Occipital lobe (tissue), 2 donors: ENCODE data around the gene STAP2. TPM values are rescaled to one million over a fixed set of nuclear protein-coding genes. Genes with fewer than 3 reads are reported as not detected.

Experiments used
- DNase-seq: peaks from one replicate; lab custom pipeline; 2025; lab: John Stamatoyannopoulos, UW
- total RNA-seq: library from RNA; depleted of rRNA; stranded (reverse); fragments of >200 nt; gene quantifications from one replicate; pipeline ENCODE4 v1.2.3, GENCODE V29; 2014

Gene STAP2
- total RNA-seq, 1 donor from 2014 or later: 2.8 TPM

DNA sequence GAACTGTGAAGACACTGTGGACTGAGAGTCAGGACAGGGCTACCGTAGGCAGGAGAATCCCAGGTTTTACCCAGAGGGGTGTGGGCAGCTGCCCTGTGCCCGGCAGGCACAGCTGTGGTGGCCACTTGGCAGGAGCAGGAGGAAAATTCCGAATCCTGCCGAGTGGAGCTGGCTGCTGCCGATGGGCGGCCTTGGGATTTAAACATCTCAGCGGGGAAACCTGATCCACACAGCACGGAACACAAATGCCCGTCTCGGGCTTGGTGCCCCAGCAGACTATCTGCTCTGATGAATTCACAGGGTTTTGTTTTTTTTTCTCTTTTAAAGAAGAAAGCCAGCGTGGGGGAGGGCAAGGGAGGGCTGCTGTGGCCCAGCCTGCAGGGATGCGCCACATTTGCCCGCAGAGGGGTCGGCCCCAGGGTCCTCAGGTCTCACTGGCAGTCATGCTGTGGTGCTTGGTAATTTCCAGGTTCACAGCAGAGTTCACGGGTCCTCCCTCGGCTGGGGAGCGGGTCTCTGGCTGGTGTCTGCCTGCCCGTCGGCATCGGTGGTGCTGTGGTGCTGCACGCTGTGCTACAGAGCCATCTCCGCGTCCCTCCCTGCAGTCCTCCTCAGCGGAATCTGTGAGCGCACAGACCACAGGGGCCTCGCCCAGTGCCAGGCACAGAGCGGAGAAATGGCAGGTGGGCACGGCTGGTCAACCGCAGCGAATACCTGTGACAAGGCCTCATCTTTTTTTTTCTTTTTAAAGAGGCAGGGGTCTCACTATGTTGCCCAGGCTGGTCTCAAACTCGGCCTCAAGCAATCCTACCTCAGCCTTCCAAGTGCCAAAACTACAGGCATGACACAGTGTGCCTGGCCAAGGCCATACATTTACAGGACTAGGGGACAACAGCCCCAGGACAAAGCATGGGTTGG, 32.9 kb upstream of the STAP2 start:
- DNase-seq: peak; percentile 34

DNA sequence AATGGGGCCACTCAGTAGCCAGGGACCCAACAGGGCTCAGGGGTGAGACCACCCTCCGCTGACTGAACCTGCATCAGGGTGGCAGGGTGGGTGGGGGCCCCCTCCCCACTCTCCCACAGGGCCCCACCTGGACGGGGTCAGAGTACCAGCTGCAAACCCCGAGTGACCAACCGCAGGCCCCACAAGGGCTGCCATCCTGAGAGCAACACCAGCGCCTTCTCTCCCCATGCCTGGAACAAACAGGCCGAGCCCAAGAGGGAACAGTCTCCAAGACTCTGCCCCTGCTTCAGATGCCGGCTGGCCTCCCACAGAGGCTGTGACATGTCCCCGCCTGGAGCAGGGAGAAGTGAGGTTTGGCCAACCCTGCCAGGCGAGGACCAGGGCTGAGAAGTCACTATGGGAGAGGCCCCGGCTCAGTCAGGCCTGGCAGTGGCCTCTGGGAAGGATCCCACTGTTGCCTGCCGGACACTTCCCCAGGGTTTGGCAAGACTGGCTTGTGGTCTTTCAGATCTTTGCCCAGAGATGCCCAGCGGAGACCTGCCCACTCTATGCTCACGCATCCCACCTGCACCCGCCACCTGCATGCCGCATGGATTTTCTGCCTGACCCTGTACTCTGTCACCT, 31.9 kb upstream of the STAP2 start:
- no peak for DNase-seq

DNA sequence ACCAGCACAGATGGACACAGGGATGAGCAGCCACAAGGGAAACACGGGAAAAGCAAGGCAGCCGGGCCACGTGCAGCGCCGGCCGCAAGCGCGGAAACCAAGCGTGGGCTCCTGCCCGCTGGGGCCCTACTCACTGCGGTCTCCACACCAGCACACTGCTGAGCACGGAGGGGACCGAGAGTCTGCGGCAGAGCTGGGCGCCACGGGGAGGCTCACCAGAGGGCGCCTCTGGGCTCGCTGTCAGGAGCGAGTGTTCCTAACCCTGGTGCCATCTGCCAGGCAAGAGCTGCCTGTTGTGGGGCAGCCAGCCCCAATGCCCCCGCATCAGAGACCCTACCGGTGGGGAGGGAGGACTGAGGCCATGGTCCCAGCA, 31.2 kb upstream of the STAP2 start:
- DNase-seq: peak; percentile 36

DNA sequence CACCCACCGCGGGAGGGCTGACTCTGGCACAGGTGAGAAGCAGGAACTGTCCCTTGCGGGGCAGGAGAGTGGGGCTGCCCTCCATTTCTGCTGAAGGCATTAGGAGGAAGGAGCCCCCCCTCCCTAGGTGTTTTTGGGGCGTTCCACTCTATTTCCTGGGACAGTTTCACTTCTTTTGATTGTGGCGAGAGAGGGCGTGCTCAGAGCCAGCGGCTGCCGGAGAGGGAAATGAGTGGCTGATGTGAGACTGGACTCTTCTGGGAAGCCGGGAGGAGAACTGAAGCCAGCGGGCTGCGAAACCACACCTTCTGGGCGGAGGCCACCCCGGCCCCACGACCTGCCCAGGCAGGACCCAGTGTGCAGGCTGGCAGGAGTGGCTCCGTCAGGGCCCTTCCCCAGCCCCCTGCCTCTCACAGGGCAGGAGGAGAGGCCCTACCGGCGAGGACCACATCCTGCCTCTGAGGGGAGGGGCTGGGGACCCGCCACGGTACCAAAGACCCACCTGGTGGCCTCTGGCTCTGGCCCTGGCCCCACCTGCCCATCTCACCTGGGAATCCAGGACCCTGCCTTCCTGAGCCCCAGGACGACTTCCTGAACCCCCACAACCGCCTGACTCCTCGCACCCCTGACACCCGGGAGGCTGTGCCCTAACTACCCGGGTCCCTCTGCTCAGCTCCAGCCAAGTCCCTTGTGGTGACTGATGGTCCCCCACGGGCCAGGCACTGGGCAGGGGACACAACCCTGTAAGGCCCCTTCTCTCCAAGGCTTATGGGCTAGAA, 30.7 kb upstream of the STAP2 start:
- DNase-seq: no peak

DNA sequence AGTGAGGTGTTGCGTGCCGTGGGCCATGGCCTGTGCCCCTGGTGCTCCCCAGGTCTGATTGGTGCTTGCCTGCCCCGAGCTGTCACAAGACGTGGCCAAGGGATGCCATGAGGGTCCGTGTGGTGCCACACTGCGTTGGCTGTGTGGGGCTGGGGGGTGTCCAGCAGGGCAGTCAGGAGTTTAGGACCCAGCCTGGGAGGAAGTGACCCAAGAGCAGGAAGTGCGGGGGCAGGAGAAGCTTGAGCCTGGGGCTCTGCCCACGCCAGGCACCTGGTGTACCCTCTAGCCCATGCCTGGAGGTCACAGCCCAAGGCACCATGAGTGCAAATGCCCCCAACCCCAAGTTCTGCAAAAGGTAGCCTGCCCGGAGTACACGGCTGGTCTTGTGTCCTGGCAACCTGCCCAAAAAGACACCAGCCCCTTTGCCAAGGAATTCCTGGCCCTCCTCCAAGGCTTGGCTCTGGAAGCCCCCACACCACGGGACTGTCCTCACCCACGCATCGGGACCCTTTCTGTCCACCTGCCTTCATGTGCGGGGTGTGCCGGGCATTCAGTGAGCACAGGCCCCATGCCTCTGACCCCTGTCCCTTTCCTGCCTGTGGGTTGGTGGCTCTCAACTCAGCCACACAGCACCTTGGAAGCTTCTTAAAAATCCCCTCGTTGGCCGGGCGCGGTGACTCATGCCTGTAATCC, 29.6 kb upstream of the STAP2 start:
- no peak for DNase-seq

- DNase-seq: no peak
These were observed 29.1 kb upstream of the STAP2 start for GRCh38 chr19:4367781-4368127.

GRCh38 chr19:4367336-4367723, 28.7 kb upstream of the STAP2 start:
- DNase-seq: no peak

DNA sequence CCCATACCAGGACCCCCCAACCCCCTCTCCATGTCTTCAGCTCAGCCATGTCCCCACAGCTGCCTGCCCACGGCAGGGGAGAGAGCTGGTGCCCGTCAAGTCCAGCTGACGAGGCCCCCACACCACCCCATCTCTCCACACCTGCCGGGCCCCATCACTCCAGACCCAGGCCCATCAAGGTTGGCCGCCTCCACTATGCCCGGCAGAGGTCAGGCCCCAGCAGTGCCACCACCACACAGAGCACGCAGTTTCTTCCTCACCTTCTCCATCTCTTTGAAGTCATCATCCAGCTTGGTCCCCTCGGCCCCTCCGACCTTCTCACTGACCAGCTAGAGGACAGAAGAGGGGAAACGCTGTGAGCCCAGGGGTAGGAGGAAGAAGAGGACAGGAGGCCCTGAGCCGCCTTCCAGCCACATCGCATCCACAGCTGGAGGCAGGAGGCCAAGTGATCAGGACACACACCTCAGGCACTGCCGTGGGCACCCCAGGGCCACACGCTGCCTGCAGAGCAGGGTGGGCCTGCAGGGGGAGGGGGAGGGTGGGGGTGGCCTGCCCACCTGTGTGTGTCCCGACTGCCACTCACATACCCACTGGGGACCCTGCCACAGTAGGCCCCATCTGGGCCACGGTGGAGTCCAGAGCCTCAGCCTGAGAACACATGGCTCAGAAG, 28.2 kb upstream of the STAP2 start:
- DNase-seq: no peak

- no peak for DNase-seq
These were observed 27.4 kb upstream of the STAP2 start for GRCh38 chr19:4365791-4366665.

DNA sequence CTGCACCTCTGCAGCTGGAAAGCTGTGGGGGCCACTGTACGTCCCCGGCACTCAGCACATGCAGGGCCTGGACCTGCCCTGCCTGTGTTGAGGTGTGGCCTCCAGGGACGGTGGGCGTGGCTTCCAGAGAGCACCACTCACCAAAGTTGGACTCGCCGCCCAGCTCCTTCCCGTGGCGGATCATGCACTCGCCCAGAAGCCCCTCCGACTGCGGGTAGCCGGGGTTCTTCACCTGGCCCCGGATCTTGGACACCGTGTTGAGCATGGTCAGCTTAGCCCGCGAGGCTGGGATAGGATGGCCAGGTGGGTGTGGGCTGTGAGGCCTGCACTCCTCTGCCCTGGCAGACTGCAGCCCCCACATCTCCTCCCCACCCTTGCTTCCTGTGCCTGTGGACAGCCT, 26.7 kb upstream of the STAP2 start:
- DNase-seq: no peak

DNA sequence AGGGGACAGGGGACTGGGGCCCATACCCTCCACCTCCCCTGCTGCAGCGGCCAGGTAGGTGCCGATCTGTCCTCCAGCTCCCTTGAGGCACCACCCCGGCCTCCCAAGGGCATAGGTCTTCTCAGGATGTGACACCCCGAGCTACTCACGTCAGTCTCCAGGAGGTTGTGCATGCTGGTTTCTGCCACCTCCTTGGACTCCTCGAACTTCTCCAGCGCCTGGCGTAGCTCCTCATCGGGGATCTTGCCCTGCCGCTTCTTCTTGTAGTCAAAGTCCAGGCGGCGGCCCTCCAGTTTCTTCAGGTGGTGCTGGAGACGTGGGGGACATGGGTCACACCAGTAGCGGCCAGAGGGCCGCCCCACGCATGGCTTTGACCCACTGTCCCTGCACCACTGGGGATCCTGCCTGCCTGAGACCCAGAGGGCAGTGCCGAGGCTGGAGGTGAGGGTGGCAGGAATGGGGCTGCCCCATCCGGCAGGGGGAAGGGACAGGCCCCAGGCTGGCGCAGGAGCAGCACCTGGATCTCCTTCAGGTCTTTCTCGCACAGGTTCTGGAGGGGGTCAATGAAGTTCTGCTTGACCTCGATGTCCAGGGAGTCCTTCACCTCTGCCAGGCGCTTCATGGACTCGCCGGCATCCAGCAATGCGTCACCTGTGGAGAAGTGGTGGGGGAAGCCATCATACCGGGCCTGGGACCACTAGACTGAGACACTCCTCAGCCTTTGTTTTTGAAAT, 25.1 kb upstream of the STAP2 start:
- DNase-seq: no peak

DNA sequence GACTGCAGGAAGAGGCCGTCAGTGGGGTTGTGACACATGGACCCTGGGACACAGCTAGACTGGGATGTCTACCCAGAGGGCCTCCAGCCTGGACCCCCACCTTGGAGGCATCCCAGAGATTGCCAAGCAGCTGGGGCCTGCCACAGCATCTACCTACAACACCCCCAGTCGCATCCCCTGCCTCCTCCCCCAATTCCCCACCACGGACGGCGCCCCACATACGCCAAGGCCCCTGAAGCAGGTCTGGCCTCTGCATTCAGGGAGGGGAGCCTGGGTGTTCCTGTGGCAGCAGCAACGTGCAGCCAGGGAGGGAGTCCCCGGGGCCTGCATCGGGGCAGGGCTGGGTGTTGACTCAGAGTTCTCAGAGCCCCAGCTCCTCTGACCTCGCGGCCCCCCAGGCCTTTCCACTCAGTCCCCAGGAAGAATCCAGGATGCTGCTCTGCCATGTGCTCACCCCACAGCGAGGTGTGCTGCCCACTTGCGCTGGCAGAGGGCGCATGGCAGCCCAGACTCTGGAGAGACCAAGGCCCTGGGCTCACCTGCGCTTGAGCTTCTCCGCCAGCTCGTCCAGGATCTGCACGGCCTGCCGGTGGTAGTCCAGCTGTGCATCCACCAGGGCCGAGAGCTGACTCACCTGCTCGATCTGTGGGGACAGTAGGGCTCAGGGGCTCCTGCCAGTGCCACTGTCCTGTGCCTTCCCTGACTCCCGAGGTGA, 24.4 kb upstream of the STAP2 start:
- no peak for DNase-seq

DNA sequence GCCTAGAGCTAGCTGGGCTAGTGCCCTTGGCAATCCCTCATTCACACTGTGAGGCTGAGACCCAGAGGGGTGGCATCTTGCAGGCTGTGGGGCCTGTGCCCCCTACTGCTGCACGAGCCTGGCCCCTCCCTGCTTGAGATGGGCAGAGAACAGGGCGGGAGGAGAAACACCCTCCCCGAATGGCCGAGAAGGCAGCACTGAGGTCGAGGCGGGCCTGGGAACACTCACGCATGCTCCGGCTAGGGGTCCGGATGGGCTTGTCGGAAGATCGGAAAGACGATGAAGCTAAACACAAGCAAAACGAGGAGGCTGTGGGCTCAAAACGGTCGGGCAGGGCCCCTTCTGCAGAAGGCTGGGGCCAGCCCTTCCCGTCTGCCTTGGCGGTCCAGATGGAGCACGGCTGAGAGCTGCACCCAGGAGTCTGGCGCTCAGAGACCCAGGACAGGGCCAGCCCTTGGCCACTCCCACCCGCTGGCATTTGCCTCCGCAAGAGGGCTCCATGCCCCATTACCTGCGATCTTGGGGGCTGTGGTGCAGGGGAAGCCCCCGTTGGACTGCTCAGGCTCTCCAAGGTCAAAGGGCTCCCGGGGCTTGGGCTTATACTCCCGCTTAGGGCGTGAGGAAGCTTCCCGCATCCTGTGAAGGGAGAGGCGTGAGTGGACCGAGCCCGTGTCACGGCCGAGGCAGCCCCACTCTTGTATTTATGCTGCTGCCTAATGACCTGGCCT, 23.6 kb upstream of the STAP2 start:
- DNase-seq: no peak

GRCh38 chr19:4361152-4362046, 22.8 kb upstream of the STAP2 start:
- no peak for DNase-seq

DNA sequence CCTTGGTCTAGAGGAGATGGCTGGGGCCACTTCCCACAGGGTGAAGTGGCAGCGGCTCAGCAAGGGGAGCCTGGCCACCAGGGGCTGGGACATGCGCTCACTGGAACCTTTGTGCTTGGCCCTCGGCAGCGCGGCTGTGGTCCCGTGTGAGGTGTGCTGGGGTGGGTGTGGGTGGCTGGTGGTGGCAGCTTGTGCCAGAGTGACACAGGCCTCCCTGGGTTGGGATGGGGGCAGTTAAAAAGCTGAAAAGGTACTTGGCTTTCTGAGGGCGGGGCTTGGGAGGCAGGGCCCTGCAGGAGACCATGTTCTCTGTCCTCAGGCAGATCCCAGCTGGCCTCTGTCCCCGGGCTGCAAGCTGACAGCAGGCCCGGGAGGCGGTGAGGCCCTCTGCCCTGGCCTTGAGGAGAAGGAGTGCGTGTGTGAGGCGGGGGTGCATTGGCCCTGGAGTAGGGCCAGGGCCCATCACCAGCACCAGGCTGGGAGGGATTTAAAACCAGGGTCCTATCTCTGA, 22.1 kb upstream of the STAP2 start:
- no peak for DNase-seq

DNA sequence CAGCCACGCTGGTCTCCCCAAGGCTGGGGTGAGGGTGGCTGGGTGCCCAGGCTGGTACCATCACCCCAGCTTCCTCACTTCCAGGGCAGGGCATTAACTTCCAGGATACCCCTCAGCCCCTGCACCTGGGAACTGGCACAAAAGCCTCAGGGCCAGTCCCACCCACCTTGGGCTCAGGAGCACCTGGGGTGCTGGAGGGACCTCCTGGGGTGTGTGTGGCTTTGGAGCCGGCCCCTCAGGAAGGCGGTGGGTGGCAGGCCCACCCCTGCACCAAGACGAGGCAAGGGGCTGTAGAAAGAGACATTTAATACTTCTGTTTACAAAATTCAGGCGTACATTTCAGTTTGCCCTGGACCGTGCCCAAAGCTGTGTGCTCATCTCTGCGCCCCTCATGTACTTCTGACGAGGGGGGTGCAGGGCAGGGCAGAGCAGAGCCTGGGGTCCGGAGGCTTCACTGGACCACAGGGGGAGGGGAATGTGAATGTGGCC, 21.5 kb upstream of the STAP2 start:
- DNase-seq: no peak

GRCh38 chr19:4359627-4360000, 21.0 kb upstream of the STAP2 start:
- DNase-seq: no peak
